Measurements from ENCODE around the gene GPC6. TPM values are rescaled to one million over a fixed set of nuclear protein-coding genes. Genes with fewer than 3 reads are reported as not detected.

GPC6 gene
- polyA plus RNA-seq, 1 of the 3 experiments (the other 2 are of a cell fraction), result 6.7 TPM

DNA sequence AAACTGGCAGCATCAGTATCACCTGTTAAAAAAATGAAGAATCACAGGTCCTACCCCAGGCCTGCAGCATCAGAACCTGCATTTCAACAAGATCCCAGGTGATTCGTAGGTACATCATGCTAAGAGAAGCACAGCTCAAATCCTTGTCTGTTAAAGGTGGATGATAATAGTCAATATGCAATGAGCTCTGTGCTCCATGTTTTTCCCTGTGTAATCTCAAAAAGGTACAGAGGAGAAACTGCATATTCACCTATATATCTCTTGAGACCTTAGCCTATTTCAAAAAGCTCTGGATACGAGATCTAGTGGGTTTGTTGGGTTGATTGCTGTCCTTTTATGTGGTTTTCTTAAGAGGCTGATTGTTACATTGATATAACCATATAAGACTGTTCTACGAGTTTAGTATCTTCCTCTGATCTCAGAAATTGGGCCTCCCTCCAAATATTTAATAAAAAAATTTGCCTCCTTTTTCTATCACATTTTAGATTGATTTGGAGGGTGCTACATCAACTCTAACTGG is 1104.0 kb downstream of the GPC6 start:
- 75% methylated on average over 3 of the region's 3 CpGs for WGBS (ENCODE audit: low lambda C conversion rate)
- H3F3A ChIP-seq (replicated peaks; ENCODE audit: insufficient read depth), result peaks cover 9% of the 10 kb centered on the region
- POLR2A ChIA-PET, result no interaction called here
- H3K4me1 ChIP-seq (ENCODE audit: control insufficient read depth in 1 of 2, insufficient read depth in 2 of 2, low read depth in 1 of 2, low read length in 1 of 2), result peaks cover 2 to 14% of the 10 kb centered on the region in 2 experiments; a peak in 3 of 4 replicates
- H2AFZ ChIP-seq (ENCODE audit: low read depth), result no peak overlapping the region
- H4K20me1 ChIP-seq (ENCODE audit: insufficient read depth), result no peaks in the 10 kb centered on the region
- H3K36me3 ChIP-seq (replicated peaks in 1 of 2; ENCODE audit: control insufficient read depth in 1 of 2, insufficient read depth in 2 of 2, low read length in 1 of 2), result no peaks in the 10 kb centered on the region
- no peak for DNase-seq
- no peaks in the 10 kb centered on the region for H3K9me2 ChIP-seq
- no peak overlapping the region for H3K4me3 ChIP-seq (ENCODE audit: low read depth in 2 of 2, low read length in 1 of 2)
- CTCF ChIA-PET, result no interaction called here
- H3K27ac ChIP-seq (ENCODE audit: low read depth in 2 of 2, low read length in 1 of 2), result peak overlapping the region in 1 of 2 experiments; percentile 81; a peak in 2 of 4 replicates
- no peaks in the 10 kb centered on the region for H3K79me2 ChIP-seq (ENCODE audit: insufficient read depth)
- no peaks in the 10 kb centered on the region for H3K9me3 ChIP-seq
- no peak overlapping the region for H3K9ac ChIP-seq
- TF ChIP-seq TCF12 (IDR thresholded peaks at IDR 0.05) (no peak), REST (IDR thresholded peaks at IDR 0.05; ENCODE audit: low read depth, low read length) (no peak), EP300 (IDR thresholded peaks at IDR 0.05; ENCODE audit: borderline replicate concordance in 1 of 2, low read depth in 1 of 2, low read length in 1 of 2) (no peak), MAX (IDR thresholded peaks at IDR 0.05; ENCODE audit: low read depth) (no peak), ZBTB33 (IDR thresholded peaks at IDR 0.05; ENCODE audit: borderline replicate concordance, low read depth) (no peak), RAD21 (IDR thresholded peaks at IDR 0.05; ENCODE audit: low read length) (no peak), TAF1 (IDR thresholded peaks at IDR 0.05; ENCODE audit: borderline replicate concordance, low read depth, low read length) (no peak), MEF2A (IDR thresholded peaks at IDR 0.05; ENCODE audit: borderline replicate concordance, low read depth) (no peak), RXRA (IDR thresholded peaks at IDR 0.05; ENCODE audit: borderline replicate concordance, low read depth) (no peak), EZH2phosphoT487 (IDR thresholded peaks at IDR 0.05; ENCODE audit: borderline replicate concordance, low read depth) (no peak), CHD2 (IDR thresholded peaks at IDR 0.05; ENCODE audit: low read length, partially characterized antibody) (no peak), POLR2AphosphoS5 (IDR thresholded peaks at IDR 0.05; ENCODE audit: low read depth, low read length) (no peak), GABPA (IDR thresholded peaks at IDR 0.05; ENCODE audit: low read depth) (no peak)
- TF ChIP-seq, protein P1, sequence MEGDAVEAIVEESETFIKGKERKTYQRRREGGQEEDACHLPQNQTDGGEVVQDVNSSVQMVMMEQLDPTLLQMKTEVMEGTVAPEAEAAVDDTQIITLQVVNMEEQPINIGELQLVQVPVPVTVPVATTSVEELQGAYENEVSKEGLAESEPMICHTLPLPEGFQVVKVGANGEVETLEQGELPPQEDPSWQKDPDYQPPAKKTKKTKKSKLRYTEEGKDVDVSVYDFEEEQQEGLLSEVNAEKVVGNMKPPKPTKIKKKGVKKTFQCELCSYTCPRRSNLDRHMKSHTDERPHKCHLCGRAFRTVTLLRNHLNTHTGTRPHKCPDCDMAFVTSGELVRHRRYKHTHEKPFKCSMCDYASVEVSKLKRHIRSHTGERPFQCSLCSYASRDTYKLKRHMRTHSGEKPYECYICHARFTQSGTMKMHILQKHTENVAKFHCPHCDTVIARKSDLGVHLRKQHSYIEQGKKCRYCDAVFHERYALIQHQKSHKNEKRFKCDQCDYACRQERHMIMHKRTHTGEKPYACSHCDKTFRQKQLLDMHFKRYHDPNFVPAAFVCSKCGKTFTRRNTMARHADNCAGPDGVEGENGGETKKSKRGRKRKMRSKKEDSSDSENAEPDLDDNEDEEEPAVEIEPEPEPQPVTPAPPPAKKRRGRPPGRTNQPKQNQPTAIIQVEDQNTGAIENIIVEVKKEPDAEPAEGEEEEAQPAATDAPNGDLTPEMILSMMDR (IDR thresholded peaks at IDR 0.05), result no peak
- TF ChIP-seq, protein P2, sequence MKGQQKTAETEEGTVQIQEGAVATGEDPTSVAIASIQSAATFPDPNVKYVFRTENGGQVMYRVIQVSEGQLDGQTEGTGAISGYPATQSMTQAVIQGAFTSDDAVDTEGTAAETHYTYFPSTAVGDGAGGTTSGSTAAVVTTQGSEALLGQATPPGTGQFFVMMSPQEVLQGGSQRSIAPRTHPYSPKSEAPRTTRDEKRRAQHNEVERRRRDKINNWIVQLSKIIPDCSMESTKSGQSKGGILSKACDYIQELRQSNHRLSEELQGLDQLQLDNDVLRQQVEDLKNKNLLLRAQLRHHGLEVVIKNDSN (IDR thresholded peaks at IDR 0.05; ENCODE audit: borderline replicate concordance, low read depth), result no peak
- no peaks in the 10 kb centered on the region for H3K27me3 ChIP-seq (ENCODE audit: insufficient read depth)
- 0 out of 2 replicates have a peak overlapping the region, but pooled peaks have one; percentile 26 for H3K4me2 ChIP-seq
